Ovary (tissue), 9 donors: ENCODE data around the gene HCN2. TPM values are rescaled to one million over a fixed set of nuclear protein-coding genes. Genes with fewer than 3 reads are reported as not detected.

Source experiments
- DNase-seq, 5 donors: peaks; one replicate each; pipeline ENCODE4 v3.0.0-alpha.2; 2019 to 2020
- H3K27ac ChIP-seq, 2 donors: fragments of 200-600 bp; one replicate each; pipeline versions ENCODE4 v1.5.1 to v1.8.0; 2019 to 2022
- H3K27me3 ChIP-seq: fragments of 200-600 bp; one replicate; pipeline ENCODE4 v1.8.0; 2022
- H3K36me3 ChIP-seq: fragments of 200-600 bp; sonication (generic); one replicate; pipeline ENCODE4 v1.5.1; 2019
- H3K4me1 ChIP-seq: one replicate; pipeline ENCODE4 v1.8.1; 2013; ENCODE audit warnings: mild to moderate bottlenecking, moderate library complexity; ENCODE audit not compliant: insufficient read depth
- H3K4me3 ChIP-seq: fragments of 200-600 bp; sonication (generic); one replicate; pipeline ENCODE4 v1.5.1; 2017
- H3K9me3 ChIP-seq, 2 donors: fragments of 200-600 bp in 1 of 2; sonication (generic) in 1 of 2; one replicate each; pipeline versions ENCODE4 v1.5.1 to v1.8.1; 2013 to 2019; ENCODE audit warnings: mild to moderate bottlenecking in 1 of 2, moderate library complexity in 1 of 2
- EP300 ChIP-seq: sonication (generic); formaldehyde crosslinking; IDR thresholded peaks from one replicate; pipeline ENCODE4 v1.6.1; 2017; ENCODE audit warnings: antibody characterized with exemption
- POLR2A ChIP-seq: fragments of 450-650 bp; IDR thresholded peaks from one replicate; pipeline ENCODE4 v1.6.1; 2017; ENCODE audit warnings: antibody characterized with exemption, mild to moderate bottlenecking, moderate library complexity
- WGBS, 3 donors: extraction: QIAGEN DNeasy Blood & Tissue Kit in 1 of 3; methylation state at CpG; one replicate each; pipeline versions ENCODE4 v1.1.5 to v1.1.7; 2013 to 2017; 5-methylcytosine and 5-hydroxymethylcytosine counted together
- intact Hi-C, 4 donors: fragments of 100-400 bp; cut with DNase I; formaldehyde crosslinking; loops; one replicate each; pipeline versions ENCODE4 v1.11.0 to v1.15.1; 2022 to 2023
- polyA plus RNA-seq, 2 donors: library from polyadenylated mRNA; stranded (reverse); fragments of 200-250 nt in 1 of 2; fragments of 350-450 nt in 1 of 2; fragmentation: Illumina TruSeq in 1 of 2; extraction: RNeasy Lipid Tissue Mini Kit (QIAGEN cat#74804) in 1 of 2; gene quantifications; one replicate each; pipeline ENCODE4 v1.2.3, GENCODE V29; 2013 to 2014
- total RNA-seq, 7 donors: library from RNA; depleted of rRNA in 2 of 7; stranded (reverse); fragments of >200 nt in 2 of 7; fragmentation: NEBNext Ultra II Directional in 3 of 7; extraction: Animal tissue kit (Norgen Biotek cat#: 25700) in 3 of 7; gene quantifications; one replicate each; pipeline versions ENCODE4 v1.1.0 to v1.2.4, GENCODE V29; 2016 to 2023
- TF ChIP-seq, protein P1 (sequence below), 3 donors: fragments of 450-650 bp in 2 of 3; fragments of 200-600 bp in 1 of 3; IDR thresholded peaks; one replicate each; pipeline versions ENCODE4 v1.5.1 to v1.8.0; 2016 to 2022; ENCODE audit warnings: antibody characterized with exemption in 3 of 3, mild to moderate bottlenecking in 1 of 3
- donor health status: DM: no; HTN: no; CAD: no; lungs with moderate emphysema.
- donor health status: DM: no; HTN: no; CAD: no.
- donor health status: Bipolar disorder and iron deficiency.
- donor health status: DM: yes; HTN: yes; CAD: no.
- donor health status: DM: no; HTN: no; CAD: no.
- donor health status: DM: yes; HTN: yes; CAD: no.

The HCN2 gene
- total and polyA plus RNA-seq, 9 donors = 0.07 to 0.23 (median 0.12) TPM; not detected in 5

DNA sequence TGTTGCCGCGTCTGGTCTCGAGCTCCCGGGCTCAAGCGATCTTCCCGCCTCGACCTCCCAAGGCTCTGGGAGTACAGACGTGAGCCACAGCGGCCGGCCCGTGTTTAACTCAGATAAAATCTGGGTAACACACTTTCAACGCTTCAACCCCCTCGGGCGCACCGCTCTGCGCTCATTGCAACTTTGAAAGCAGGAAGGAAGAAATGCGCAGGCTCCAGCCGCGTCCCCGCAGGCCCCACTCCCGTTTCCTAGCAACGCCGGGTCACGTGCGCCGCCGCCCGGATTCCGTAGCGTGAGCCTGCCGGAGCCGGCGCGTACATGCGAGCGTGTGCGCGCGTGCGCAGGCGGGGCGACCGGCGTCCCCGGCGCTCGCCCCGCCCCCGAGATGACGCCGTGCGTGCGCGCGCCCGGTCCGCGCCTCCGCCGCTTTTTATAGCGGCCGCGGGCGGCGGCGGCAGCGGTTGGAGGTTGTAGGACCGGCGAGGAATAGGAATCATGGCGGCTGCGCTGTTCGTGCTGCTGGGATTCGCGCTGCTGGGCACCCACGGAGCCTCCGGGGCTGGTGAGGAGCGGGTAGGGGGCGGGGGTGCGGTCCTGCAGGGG lies 17.4 kb upstream of the HCN2 start, which contains the start of gene BSG:
TSS of gene BSG (plus strand) at position 457 of the 603 bp plus-strand sequence. CDS start at position 496, 39 bp downstream.
- peaks cover 29% of the 10 kb centered on the region for H3K4me1 ChIP-seq
- TF ChIP-seq, protein P1, sequence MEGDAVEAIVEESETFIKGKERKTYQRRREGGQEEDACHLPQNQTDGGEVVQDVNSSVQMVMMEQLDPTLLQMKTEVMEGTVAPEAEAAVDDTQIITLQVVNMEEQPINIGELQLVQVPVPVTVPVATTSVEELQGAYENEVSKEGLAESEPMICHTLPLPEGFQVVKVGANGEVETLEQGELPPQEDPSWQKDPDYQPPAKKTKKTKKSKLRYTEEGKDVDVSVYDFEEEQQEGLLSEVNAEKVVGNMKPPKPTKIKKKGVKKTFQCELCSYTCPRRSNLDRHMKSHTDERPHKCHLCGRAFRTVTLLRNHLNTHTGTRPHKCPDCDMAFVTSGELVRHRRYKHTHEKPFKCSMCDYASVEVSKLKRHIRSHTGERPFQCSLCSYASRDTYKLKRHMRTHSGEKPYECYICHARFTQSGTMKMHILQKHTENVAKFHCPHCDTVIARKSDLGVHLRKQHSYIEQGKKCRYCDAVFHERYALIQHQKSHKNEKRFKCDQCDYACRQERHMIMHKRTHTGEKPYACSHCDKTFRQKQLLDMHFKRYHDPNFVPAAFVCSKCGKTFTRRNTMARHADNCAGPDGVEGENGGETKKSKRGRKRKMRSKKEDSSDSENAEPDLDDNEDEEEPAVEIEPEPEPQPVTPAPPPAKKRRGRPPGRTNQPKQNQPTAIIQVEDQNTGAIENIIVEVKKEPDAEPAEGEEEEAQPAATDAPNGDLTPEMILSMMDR (IDR thresholded peaks at IDR 0.05) = no peak
- TF ChIP-seq EP300 = peak; percentile 14
- peak; percentile 89 for TF ChIP-seq POLR2A
- no peaks in the 10 kb centered on the region for H3K36me3 ChIP-seq
- H3K27ac ChIP-seq = peak within 1 kb of the TSS; percentile 71 to 75
- H3K27me3 ChIP-seq = no peaks in the 10 kb centered on the region
- intact Hi-C loops = no loop called here
- no peaks in the 10 kb centered on the region for H3K9me3 ChIP-seq
- peak; percentile 98 to 99 (median 98) for DNase-seq
- 0% methylated on average over 71 to 79 of the region's 79 CpGs for WGBS, 3 donors
- H3K4me3 ChIP-seq = peak within 1 kb of the TSS; percentile 97

DNA sequence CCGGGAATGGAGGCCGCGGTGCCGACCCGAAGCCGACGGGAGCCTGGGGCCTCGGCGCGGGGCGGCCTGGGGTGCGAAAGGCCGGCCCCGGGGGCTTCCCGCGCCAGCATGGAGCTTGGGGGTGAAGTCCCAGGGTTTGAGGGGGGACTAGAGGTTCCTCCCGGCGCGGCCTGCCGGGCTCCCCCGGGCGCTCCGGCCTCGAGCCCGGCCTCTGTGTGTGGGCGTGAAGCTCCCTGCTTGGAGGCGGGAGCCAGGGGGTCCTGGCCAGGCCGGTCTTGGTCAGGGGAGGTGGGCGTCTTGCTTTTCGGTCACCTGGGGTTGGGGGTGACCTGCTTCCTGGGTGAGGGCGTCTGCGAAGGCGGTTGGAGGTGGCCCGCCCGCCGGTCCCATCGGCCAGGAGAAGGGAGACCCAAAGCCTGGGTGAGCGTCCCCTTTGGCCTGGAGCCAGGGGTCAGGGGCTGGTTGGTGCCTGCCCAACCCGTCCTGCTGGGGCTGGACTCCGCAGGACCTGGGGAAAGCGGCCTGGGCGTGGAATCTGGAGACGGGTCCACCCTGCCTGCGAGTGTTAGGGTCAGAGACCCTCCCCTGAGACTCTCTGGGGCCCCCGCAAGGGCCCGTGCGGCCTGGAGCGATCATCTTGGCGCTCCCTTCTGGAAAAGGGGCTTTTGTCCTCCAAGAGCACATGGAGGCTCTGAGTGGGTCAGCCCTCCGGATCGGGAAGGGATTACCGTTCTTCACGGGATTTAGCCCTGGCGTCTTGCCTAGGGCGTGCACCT lies 16.8 kb upstream of the HCN2 start:
- peaks cover 32% of the 10 kb centered on the region for H3K4me1 ChIP-seq
- intact Hi-C loops = no loop called here
- peak; percentile 62 to 81 (median 79) for DNase-seq

DNA sequence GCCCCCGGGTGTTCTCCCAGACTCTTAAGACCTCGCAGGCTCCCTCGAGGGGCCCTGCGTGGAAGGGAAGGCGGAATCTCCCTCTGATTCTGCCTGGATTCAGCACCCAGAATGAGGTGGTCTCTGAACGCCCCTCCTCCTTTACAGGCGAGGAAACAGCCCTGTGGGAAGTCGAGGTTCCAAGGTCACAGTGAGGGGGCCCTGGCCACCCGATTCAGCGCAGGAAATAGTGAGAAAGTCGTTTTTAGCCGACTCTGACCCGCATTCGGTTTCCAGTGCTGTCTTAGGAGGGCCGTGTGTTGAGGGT lies 16.2 kb upstream of the HCN2 start:
- Histone ChIP-seq H3K27me3 (no peaks in the 10 kb centered on the region), H3K27ac (no peak overlapping the region), H3K36me3 (no peaks in the 10 kb centered on the region), H3K4me3 (peak overlapping the region; percentile 97), H3K4me1 (peaks cover 32% of the 10 kb centered on the region), H3K9me3 (no peaks in the 10 kb centered on the region)
- DNase-seq = no peak
- 2 to 4% (median 3%) methylated on average over 15 of the region's 15 CpGs for WGBS, 3 donors
- TF ChIP-seq EP300 (no peak), POLR2A (no peak)
- TF ChIP-seq, protein P1 (IDR thresholded peaks at IDR 0.05) = no peak
- intact Hi-C loops = no loop called here

More for the DNA sequence above, 16.8 kb upstream of the HCN2 start:
- H3K9me3 ChIP-seq = no peaks in the 10 kb centered on the region
- H3K27ac ChIP-seq = peak overlapping the region; percentile 71 to 75
- no peaks in the 10 kb centered on the region for H3K36me3 ChIP-seq
- 0 to 1% (median 1%) methylated on average over 40 to 55 of the region's 55 CpGs for WGBS, 3 donors
- H3K27me3 ChIP-seq = no peaks in the 10 kb centered on the region
- TF ChIP-seq, protein P1 (IDR thresholded peaks at IDR 0.05) = peak in 2 of 3 donors; percentile 9 to 30
- TF ChIP-seq EP300 (no peak), POLR2A (no peak)
- H3K4me3 ChIP-seq = peak overlapping the region; percentile 97

DNA sequence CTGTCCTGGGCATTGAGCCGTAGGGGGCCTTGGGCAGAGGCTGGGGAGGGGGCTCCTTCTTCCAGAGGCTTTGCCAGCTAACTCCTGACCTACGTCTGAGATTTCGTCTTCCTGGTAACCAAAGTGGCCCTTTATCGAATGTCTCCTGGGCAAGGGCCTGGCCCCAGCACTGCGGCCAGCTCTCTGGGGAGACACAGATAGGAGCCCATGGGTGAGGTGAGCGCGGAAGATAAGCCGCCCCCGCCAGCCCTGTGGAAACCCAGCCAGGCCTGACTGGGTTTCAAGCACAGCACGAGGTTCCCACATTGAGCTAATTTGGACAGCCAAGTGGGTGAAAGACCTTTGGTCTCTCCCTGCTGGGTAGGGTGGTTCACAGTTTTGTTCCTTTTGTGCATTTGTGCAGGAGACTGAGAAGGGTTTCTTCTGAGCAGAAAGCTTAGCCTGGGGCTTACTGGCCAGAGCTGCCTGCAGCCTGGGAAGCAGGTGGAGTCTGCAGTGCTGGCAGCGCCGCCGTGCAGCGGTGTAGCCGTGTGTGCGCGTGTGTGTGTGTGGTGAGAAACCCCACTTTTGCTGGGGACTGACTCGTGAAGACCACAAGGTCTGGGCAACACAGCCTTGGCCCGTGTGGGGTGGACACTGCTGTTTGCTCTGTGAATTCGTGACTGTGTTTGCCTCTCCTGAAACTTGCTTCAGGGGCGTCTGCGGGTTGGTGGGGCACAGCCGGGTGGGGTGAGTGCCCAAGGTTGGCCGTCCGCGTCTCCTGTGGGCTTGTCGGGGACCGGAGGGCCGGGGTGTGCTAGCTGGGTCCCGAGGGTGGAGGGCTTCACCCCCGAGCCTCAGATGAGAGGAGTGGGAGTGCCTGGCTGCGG lies 14.8 kb upstream of the HCN2 start:
- H3K27me3 ChIP-seq = no peaks in the 10 kb centered on the region
- H3K4me3 ChIP-seq = peak overlapping the region; percentile 28
- no peaks in the 10 kb centered on the region for H3K9me3 ChIP-seq
- peak in 4 of 5 donors; percentile 43 to 66 (median 59) for DNase-seq
- H3K27ac ChIP-seq = peak overlapping the region in 1 of 2 donors; percentile 8
- H3K4me1 ChIP-seq = peaks cover 32% of the 10 kb centered on the region
- intact Hi-C loops = loop anchor here in 1 of 4 donors (5.0 kb wide), 1 partner anchor 43 kb away; the partner anchor contains the start of gene CDC34
- H3K36me3 ChIP-seq = no peaks in the 10 kb centered on the region
- WGBS, 3 donors = 9 to 23% (median 12%) methylated on average over 30 to 32 of the region's 32 CpGs
- TF ChIP-seq POLR2A = no peak
- TF ChIP-seq, protein P1 (IDR thresholded peaks at IDR 0.05) = no peak
- TF ChIP-seq EP300 = no peak
